Stimulated activated CD4-positive, alpha-beta T cell treated with anti-CD3 and anti-CD28 coated beads, TNF-alpha, amount 100 ng/mL, for 4 hours (primary cell): ENCODE results near the gene LFNG.
A peak's percentile ranks its signal among the peaks of the same experiment; 100 is the strongest.
"Not testable (repeated sequence)": the region's sequence is repeated elsewhere in the genome, so short reads cannot be mapped to it uniquely, and the experiment has no call there.

Experiments
- DNase-seq, 3 experiments: peaks; one replicate each; pipeline ENCODE4 v3.0.0-alpha.2; 2020; ENCODE audit warnings: low read depth in 3 of 3

Gene LFNG

GRCh38 chr7:2544541-2545188 is 25.1 kb downstream of the LFNG start:
- no peak for DNase-seq

GRCh38 chr7:2545746-2546425 is 26.3 kb downstream of the LFNG start:
- no peak for DNase-seq

DNA sequence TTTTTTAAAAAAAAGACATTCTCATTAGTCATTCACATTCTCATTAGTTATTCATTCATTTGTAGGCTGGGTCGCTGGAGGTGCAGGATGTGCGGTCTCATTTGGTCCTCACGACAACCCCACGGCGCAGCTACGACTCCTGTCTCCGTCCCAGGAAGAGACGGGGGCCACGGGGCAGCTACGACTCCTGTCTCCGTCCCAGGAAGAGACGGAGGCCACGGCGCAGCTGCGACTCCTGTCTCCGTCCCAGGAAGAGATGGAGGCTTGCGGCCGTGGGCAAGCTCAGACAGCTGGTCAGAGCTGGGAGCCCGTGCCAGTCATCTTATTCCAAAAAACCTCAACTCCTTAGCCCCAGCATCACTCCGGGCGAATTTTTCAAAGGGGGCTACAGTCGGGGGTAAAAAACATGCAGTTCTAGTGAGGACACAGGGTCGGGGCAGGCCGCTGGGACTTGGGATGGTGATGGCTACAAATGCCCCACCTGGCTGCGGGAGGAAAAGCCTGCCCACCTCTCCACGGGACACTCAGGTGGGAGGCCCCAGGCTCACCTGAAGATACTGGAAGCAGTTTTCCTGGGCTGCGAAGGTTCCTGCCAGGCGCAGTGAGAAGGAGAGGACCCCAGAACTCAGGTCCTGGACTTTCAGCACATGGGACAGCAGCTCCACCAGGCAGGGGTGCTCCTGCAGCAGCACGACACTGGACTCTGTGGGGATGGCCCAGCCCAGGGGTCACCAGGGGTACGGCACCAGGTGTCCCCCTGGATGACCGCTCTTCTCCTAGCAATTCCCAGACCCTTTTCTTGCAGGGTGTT is 27.4 kb downstream of the LFNG start:
- no peak for DNase-seq

- no peak for DNase-seq
These were observed 31.8 kb downstream of the LFNG start for GRCh38 chr7:2551418-2551817.

DNA sequence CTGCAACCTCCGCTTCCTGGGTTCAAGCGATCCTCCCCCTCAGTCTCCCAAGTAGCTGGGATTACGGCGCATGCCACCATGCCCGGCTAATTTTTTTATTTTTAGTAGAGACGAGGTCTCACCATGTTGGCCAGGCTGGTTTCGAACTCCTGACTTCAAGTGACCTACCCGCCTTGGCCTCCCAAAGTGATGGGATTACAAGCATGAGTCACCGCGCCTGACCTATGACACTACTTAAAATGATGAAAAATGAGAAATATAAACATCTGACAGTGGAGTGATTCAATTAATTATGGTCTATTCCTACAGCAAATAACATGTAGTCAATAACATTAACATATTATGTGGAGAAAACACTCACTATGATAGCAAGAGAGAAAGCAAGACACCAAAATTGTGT is 33.5 kb downstream of the LFNG start:
- no peak for DNase-seq

GRCh38 chr7:2553831-2554581 is 34.4 kb downstream of the LFNG start:
- DNase-seq: no peak

DNA sequence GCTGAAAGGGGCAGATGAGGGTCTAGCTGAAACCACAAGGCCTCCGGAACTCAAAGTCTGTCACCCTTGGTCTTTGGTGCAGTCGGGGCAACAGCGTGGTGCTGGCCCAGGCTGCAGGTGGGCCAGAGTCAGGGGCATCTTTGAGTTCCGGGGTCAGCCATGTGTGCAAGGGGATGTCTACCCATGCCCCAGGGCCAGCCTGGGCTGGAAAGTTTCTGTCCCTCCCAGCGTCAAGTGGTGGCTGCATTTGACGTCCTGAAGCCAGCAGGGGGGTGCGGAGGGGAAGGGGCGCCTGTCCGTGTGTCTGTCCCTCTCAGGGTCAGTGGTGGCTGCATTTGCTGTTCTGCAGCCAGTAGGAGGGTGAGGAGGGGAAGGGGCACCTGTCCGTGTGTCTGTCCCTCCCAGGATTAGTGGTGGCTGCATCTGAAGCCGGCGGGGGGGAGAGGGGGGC is 35.1 kb downstream of the LFNG start:
- no peak for DNase-seq

GRCh38 chr7:2555121-2556052 is 35.8 kb downstream of the LFNG start, which contains the start of gene BRAT1:
Gene BRAT1, minus strand, starts transcription at chr7:2555524. Its CDS starts 1,093 bp downstream, at chr7:2554431.
- DNase-seq: peak; percentile 87 to 97 (median 93)

DNA sequence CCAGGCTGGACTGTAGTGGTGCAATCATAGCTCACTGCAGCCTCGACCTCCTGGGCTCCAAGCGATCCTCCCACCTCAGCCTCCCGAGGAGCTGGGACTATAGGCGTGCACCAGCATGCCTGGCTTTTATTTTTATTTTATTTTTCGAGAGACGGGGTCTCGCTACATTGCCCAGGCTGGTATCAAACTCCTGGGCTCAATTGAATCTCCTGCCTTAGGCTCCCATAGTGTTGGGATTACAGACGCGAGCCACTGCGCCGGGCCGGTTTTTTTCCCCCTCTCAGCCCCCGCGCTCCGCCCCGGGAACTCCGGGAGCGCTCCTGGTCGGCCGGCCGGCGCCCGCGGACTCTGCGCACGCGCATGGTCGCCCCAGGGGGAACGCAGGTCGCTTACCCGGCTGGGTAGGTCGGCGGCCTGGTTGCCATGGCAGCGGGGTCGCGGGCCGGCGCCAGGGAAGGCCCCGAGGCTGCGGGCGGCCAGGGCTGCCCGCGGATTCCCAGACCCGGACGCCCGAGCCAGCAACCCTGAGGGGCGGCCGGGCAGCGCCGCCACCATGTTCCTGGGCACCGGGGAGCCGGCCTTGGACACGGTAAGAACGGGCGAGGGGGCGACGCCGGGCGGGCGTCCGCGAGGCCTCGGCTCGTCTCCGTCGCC is 39.2 kb downstream of the LFNG start, which contains the start of gene IQCE:
TSS of gene IQCE (plus strand) at position 351 of the 654 bp plus-strand sequence. CDS start at position 554, 203 bp downstream.
- peak; percentile 81 to 91 (median 83) for DNase-seq

DNA sequence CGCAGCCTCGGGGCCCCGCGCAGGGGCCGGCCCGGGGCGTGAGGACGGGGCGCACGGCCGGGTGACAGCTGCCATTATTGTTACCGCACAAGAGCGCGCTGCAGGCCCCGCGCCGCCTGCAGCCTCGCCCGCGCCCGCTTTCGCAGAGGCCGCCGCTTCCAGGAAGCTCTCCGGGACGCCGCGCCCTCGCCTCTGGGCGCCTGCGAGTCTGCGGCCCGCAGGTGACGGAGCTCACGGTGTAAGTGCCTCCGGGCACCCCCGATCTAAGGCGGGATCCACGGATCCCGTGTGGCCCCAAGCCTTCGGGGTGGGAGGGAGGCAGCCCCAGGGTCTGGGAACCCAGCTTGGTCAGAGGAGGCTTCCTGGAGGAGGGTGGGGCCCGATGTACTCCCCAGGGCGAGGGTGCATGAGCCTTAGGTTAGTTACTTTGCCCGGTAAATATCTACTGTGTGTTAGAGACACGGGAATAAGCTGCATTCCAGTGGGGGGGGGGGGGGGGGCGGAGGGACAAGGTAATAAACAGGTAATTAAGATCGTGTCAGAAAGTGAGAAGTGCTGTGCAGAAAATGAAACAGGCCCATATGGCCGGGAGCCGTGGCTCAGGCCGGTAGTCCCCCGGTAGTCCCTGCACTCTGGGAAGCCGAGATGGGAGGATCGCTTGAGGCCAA is 39.8 kb downstream of the LFNG start:
- no peak for DNase-seq

DNA sequence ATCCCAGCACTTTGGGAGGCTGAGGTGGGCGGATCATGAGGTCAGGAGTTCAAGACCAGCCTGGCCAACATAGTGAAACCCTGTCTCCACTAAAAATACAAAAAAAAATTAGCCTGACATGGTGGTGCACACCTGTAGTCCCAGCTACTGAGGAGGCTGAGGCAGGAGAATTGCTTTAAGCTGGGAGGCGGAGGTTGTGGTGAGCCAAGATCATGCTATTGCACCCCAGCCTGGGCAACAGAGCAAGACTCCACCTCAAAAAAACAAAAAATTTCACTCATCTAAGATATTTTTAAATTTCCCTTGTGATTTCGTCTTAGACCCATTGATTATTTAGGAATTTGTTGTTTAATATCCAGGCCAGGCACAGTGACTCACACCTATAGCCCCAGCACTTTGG is 44.4 kb downstream of the LFNG start:
- not testable (repeated sequence) for DNase-seq

DNA sequence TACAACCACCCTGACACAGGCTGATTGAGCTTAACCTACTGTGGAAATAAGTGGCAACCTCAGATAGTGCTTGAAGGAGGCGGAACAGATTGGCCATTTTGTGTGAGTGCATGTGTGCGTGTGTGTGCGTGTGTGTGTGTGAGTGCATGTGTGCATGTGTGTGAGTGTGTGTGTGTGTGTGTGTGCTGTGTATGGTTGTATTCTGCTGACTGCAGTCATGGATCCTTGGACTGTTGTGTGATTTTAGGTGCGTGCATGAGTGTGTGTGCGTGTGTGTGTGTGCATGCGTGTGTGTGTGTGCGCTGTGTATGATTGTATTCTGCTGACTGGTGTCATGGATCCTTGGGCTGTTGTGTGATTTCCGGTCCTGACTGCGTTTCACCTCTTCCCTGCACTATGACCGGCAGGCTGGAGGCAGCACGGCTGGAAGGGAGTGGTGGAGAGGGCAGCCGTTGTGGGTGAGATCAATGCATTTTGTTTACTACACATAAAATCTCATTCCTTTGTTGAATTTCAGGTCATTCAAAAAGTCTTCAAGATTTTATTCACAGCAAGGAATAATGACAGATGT is 45.5 kb downstream of the LFNG start:
- DNase-seq: no peak

DNA sequence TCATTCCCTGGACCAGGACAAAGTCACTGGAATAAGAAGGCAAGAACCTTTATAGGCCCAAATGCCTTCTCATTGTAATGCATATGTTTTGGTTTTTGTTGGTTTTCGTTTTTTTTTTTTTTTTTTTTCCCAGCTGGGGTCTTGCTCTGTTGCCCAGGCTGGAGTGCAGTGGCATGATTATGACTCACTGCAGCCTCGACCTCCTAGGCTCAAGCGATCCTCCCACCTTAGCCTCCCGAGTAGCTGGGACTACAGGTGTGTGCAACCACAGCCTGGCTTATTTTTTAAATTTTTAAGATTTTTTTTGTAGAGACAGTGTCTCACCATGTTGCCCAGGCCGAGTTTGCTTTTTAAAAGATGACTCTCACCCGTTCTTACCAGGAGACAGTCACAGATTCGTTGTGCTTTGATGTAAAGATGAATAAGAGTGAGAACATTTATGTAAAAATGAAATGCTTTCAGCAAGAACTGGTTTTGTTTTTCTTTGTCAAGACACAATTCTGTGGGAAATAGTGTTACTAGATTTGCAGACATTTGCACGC is 46.8 kb downstream of the LFNG start:
- no peak for DNase-seq

DNA sequence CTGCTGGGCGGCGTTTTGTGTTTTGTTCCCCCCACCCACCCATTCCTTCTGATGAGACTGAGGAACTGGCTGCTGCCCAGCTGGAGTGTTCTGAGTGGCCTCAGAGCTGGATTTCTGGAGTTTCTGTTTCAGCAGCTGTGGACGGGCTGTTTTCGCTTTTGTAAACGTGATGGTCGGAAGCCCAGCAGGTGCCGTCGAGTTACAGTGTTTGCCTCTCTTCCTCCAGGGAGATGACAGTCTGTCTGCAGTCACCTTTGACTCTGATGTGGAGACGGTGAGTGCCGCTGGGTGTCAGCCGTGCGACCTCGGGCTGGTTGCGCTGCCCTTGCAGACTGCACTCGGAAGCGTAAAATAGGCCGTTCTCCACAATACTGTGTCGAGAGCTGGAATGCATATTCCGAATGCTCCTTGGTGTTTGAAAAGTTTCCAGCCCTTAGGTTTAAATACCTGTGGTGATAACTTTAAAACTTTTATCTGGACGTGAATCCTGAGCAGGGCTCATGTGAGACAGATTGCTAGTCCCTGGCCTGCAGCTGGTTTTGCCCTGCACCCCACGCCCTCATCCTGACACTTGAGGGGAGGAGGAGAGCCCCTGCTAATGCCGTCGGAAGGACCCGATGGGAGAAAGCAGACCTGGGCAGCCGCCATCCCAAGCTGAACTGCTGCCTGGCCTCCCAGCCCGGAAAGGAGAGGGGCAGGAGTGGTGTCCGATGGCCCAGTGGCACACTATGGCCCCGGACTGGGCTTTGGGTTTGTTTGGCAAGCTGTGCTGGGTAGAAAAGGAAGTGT is 47.5 kb downstream of the LFNG start:
- DNase-seq: peak in 1 of 3 experiments; percentile 12

- DNase-seq: no peak
These were observed 48.2 kb downstream of the LFNG start for GRCh38 chr7:2567679-2568278.

GRCh38 chr7:2568521-2569223 is 49.1 kb downstream of the LFNG start:
- DNase-seq: no peak

- DNase-seq: no peak
These were observed 49.8 kb downstream of the LFNG start for GRCh38 chr7:2569421-2569820.
